Spleen (tissue), 11 donors: Measurements from ENCODE around the gene MCC. TPM values are rescaled to one million over a fixed set of nuclear protein-coding genes. Genes with fewer than 3 reads are reported as not detected.

ENCODE experiments used
- DNase-seq: peaks from one replicate; pipeline ENCODE4 v3.0.0-alpha.2; 2020
- H3K27ac ChIP-seq, 8 donors: fragments of 200-600 bp; sonication (generic) in 7 of 8; 1 replicate in 4 of 8; 2 replicates in 4 of 8; pipeline versions ENCODE4 v1.5.0 to v1.8.0; 2016 to 2021; ENCODE audit warnings: inconsistent platforms in 4 of 8, mild to moderate bottlenecking in 4 of 8, moderate library complexity in 1 of 8
- H3K27me3 ChIP-seq, 7 donors: fragments of 200-600 bp; sonication (generic) in 6 of 7; replicated peaks in 1 of 7; 1 replicate in 4 of 7; 2 replicates in 3 of 7; pipeline versions ENCODE4 v1.5.0 to v1.8.0; 2016 to 2021; ENCODE audit warnings: inconsistent platforms in 3 of 7, mild to moderate bottlenecking in 1 of 7
- H3K36me3 ChIP-seq, 6 donors: fragments of 200-600 bp; sonication (generic) in 5 of 6; 1 replicate in 4 of 6; 2 replicates in 2 of 6; pipeline versions ENCODE4 v1.5.0 to v1.8.0; 2016 to 2021; ENCODE audit warnings: inconsistent platforms in 2 of 6
- H3K4me1 ChIP-seq, 6 donors: fragments of 200-600 bp; sonication (generic) in 5 of 6; 1 replicate in 3 of 6; 2 replicates in 3 of 6; pipeline versions ENCODE4 v1.5.0 to v1.8.0; 2016 to 2021; ENCODE audit warnings: inconsistent platforms in 3 of 6
- H3K4me3 ChIP-seq, 8 donors: fragments of 200-600 bp; sonication (generic) in 7 of 8; 1 replicate in 4 of 8; 2 replicates in 4 of 8; pipeline versions ENCODE4 v1.5.0 to v1.8.0; 2016 to 2021; ENCODE audit warnings: inconsistent platforms in 4 of 8, mild to moderate bottlenecking in 4 of 8, moderate library complexity in 2 of 8
- H3K9me3 ChIP-seq, 8 donors: fragments of 200-600 bp; sonication (generic) in 7 of 8; 1 replicate in 4 of 8; 2 replicates in 4 of 8; pipeline versions ENCODE4 v1.5.0 to v1.8.0; 2016 to 2021; ENCODE audit warnings: inconsistent platforms in 4 of 8
- POLR2A ChIP-seq, 3 donors: fragments of 450-650 bp; IDR thresholded peaks; one replicate each; pipeline ENCODE4 v1.5.1; 2017; ENCODE audit warnings: antibody characterized with exemption in 3 of 3, mild to moderate bottlenecking in 1 of 3
- POLR2AphosphoS5 ChIP-seq, 3 donors: sonication (generic); formaldehyde crosslinking; IDR thresholded peaks; one replicate each; pipeline ENCODE4 v1.5.1; 2017; ENCODE audit warnings: antibody characterized with exemption in 3 of 3
- WGBS, 5 donors: extraction: QIAGEN DNeasy Blood & Tissue Kit in 3 of 5; methylation state at CpG; one replicate each; pipeline versions ENCODE4 v1.1.5 to v1.1.7; 2013 to 2018; 5-methylcytosine and 5-hydroxymethylcytosine counted together
- intact Hi-C: fragments of 100-400 bp; cut with DNase I; formaldehyde crosslinking; loops from one replicate; pipeline ENCODE4 v1.15.0; 2023; ENCODE audit warnings: low total_unique reads
- polyA plus RNA-seq, 3 donors: library from polyadenylated mRNA; stranded (reverse); fragments of 200-250 nt; gene quantifications; one replicate each; pipeline ENCODE4 v1.2.1, GENCODE V29; 2013
- total RNA-seq, 7 donors: library from RNA; depleted of rRNA in 3 of 7; stranded (reverse); fragments of >200 nt in 3 of 7; fragmentation: NEBNext Ultra II Directional in 4 of 7; extraction: Animal tissue kit (Norgen Biotek cat#: 25700) in 4 of 7; gene quantifications; one replicate each; pipeline versions ENCODE4 v1.1.0 to v1.2.1, GENCODE V29; 2016 to 2021
- TF ChIP-seq, protein P1 (sequence below), 11 experiments: fragments of 200-600 bp in 7 of 11; fragments of 450-650 bp in 4 of 11; sonication (generic) in 4 of 11; IDR thresholded peaks in 8 of 11; conservative IDR thresholded peaks in 3 of 11; 1 replicate in 7 of 11; 2 replicates in 4 of 11; pipeline versions ENCODE4 v1.4.0 to v1.8.0; 2016 to 2021; ENCODE audit warnings: antibody characterized with exemption in 11 of 11, inconsistent platforms in 4 of 11, mild to moderate bottlenecking in 1 of 11
- donor health status: healthy with polysubstance abuse.
- donor health status: DM: no; HTN: no; CAD: no; lungs with moderate emphysema.
- donor health status: DM: no; HTN: no; CAD: no.
- donor health status: Bipolar disorder and iron deficiency.
- donor health status: healthy.
- donor health status: DM: no; HTN: no; CAD: no.
- donor health status: DM: yes; HTN: yes; CAD: no.

The MCC gene
- total and polyA plus RNA-seq, 10 donors = 1.3 to 32.8 (median 15.8) TPM

DNA sequence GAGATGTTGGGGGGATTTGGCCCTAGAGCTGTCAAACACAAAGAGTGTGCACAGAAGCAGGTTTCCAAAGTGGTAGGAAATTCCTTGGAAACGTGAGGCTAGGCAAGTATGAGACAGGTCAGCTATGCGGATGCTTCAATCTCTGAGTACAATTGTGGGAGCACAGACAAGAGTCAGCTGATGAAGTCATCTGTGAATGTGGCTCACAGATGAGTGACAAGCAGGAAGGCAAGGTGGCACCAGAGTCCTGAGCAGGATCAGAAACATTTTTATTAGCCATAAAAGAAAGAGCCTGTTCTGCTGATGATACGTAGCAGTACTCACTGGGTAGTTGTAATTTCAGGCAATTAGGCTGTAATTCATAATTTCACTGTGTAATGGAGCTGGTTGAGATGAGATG lies 394.7 kb downstream of the MCC start:
- intact Hi-C loops = no loop called here
- H3K4me1 ChIP-seq = peaks cover 0 to 4% (median 0%) of the 10 kb centered on the region in 6 donors
- H3K27ac ChIP-seq = no peak overlapping the region
- H3K9me3 ChIP-seq = no peaks in the 10 kb centered on the region
- TF ChIP-seq POLR2A (IDR thresholded peaks at IDR 0.05) = no peak
- no peak for TF ChIP-seq POLR2AphosphoS5 (IDR thresholded peaks at IDR 0.05)
- TF ChIP-seq, protein P1, sequence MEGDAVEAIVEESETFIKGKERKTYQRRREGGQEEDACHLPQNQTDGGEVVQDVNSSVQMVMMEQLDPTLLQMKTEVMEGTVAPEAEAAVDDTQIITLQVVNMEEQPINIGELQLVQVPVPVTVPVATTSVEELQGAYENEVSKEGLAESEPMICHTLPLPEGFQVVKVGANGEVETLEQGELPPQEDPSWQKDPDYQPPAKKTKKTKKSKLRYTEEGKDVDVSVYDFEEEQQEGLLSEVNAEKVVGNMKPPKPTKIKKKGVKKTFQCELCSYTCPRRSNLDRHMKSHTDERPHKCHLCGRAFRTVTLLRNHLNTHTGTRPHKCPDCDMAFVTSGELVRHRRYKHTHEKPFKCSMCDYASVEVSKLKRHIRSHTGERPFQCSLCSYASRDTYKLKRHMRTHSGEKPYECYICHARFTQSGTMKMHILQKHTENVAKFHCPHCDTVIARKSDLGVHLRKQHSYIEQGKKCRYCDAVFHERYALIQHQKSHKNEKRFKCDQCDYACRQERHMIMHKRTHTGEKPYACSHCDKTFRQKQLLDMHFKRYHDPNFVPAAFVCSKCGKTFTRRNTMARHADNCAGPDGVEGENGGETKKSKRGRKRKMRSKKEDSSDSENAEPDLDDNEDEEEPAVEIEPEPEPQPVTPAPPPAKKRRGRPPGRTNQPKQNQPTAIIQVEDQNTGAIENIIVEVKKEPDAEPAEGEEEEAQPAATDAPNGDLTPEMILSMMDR (IDR thresholded peaks at IDR 0.05 in 8 of 11, conservative IDR thresholded peaks at IDR 0.05 in 3 of 11) = no peak
- H3K27me3 ChIP-seq = no peaks in the 10 kb centered on the region
- WGBS, 5 donors = 71 to 93% (median 85%) methylated on average over 3 of the region's 3 CpGs
- H3K4me3 ChIP-seq = no peak overlapping the region
- no peak for DNase-seq
- no peaks in the 10 kb centered on the region for H3K36me3 ChIP-seq

DNA sequence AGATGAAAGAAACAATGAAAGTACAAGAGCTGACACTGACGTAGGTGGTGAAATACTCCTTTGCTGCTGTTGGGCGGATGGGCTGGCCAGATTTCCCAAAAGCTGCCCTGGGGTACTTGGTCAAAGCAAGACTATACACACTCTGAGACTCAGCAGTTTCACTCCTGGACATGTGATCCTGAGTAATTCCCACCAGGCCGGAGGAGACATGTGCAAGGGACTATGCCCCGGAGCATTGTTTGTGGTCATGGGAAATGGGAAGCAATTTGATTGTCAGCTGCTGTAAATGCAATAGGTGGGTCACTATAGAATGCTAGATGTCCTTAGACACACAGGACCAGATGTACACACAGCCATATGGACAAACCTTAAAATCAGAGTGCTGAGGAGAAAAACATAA lies 395.6 kb downstream of the MCC start:
- Histone ChIP-seq H3K27me3 (no peaks in the 10 kb centered on the region), H3K36me3 (no peaks in the 10 kb centered on the region), H3K27ac (no peak overlapping the region), H3K4me3 (no peak overlapping the region), H3K4me1 (peaks cover 0 to 4% (median 0%) of the 10 kb centered on the region in 6 donors), H3K9me3 (no peaks in the 10 kb centered on the region)
- DNase-seq = no peak
- WGBS, 5 donors = 61 to 69% (median 67%) methylated on average over 4 of the region's 4 CpGs
- intact Hi-C loops = no loop called here
- TF ChIP-seq POLR2AphosphoS5 (IDR thresholded peaks at IDR 0.05) (no peak), POLR2A (IDR thresholded peaks at IDR 0.05) (no peak)
- TF ChIP-seq, protein P1 (IDR thresholded peaks at IDR 0.05 in 8 of 11, conservative IDR thresholded peaks at IDR 0.05 in 3 of 11) = no peak

GRCh38 chr5:113091622-113092021 lies 396.6 kb downstream of the MCC start:
- Histone ChIP-seq H3K4me1 (peaks cover 0 to 4% (median 0%) of the 10 kb centered on the region in 6 donors), H3K9me3 (no peaks in the 10 kb centered on the region), H3K4me3 (no peak overlapping the region), H3K27me3 (no peaks in the 10 kb centered on the region), H3K36me3 (no peaks in the 10 kb centered on the region), H3K27ac (no peak overlapping the region)
- intact Hi-C loops = no loop called here
- TF ChIP-seq, protein P1 (IDR thresholded peaks at IDR 0.05 in 8 of 11, conservative IDR thresholded peaks at IDR 0.05 in 3 of 11) = no peak
- TF ChIP-seq POLR2AphosphoS5 (IDR thresholded peaks at IDR 0.05) = no peak
- TF ChIP-seq POLR2A (IDR thresholded peaks at IDR 0.05) = no peak
- no peak for DNase-seq
- 93 to 97% (median 95%) methylated on average over 3 of the region's 3 CpGs for WGBS, 5 donors

GRCh38 chr5:113090336-113091106 lies 397.7 kb downstream of the MCC start:
- no peak for DNase-seq
- TF ChIP-seq, protein P1 (IDR thresholded peaks at IDR 0.05 in 8 of 11, conservative IDR thresholded peaks at IDR 0.05 in 3 of 11) = no peak
- TF ChIP-seq POLR2AphosphoS5 (IDR thresholded peaks at IDR 0.05) = no peak
- no peak for TF ChIP-seq POLR2A (IDR thresholded peaks at IDR 0.05)
- no peaks in the 10 kb centered on the region for H3K27me3 ChIP-seq
- no peaks in the 10 kb centered on the region for H3K36me3 ChIP-seq
- no peak overlapping the region for H3K4me3 ChIP-seq
- 72 to 80% (median 73%) methylated on average over 11 of the region's 11 CpGs for WGBS, 5 donors
- peaks cover 0 to 4% (median 0%) of the 10 kb centered on the region in 6 donors for H3K4me1 ChIP-seq
- H3K9me3 ChIP-seq = no peaks in the 10 kb centered on the region
- no peak overlapping the region for H3K27ac ChIP-seq
- intact Hi-C loops = no loop called here
